Astrocyte of the spinal cord (primary cell): ENCODE results near the gene NACC2.
A peak's percentile ranks its signal among the peaks of the same experiment; 100 is the strongest.

ENCODE experiments used
- DNase-seq: peaks from one replicate; pipeline ENCODE4 v3.0.0; 2011; ENCODE audit warnings: low read depth, low spot score
- H3K4me3 ChIP-seq: 2 replicates; pipeline ENCODE4 v1.5.1; 2011; ENCODE audit warnings: low read depth, mild to moderate bottlenecking, low read length, moderate library complexity
- CTCF ChIP-seq: IDR thresholded peaks from 2 replicates; pipeline ENCODE4 v1.5.1; 2012; ENCODE audit warnings: low read depth, mild to moderate bottlenecking, low read length, inconsistent platforms
- in situ Hi-C: cut with HindIII; loops from 2 replicates; pipeline ENCODE4 v1.10.0; 2017; ENCODE audit warnings: low sequenced_read_pairs

The NACC2 gene

GRCh38 chr9:136052991-136053756, 41.9 kb downstream of the NACC2 start:
- in situ Hi-C loops: no loop called here
- peak; percentile 31 for DNase-seq
- no peak for TF ChIP-seq CTCF
- H3K4me3 ChIP-seq: no peak overlapping the region

GRCh38 chr9:136052472-136052880, 42.6 kb downstream of the NACC2 start:
- DNase-seq: no peak
- no peak for TF ChIP-seq CTCF
- H3K4me3 ChIP-seq: peak overlapping the region; percentile 10
- in situ Hi-C loops: no loop called here

- TF ChIP-seq CTCF: no peak
- peak overlapping the region; percentile 58 for H3K4me3 ChIP-seq
- in situ Hi-C loops: no loop called here
- peak; percentile 97 for DNase-seq
Measured at GRCh38 chr9:136051837-136052471, 43.1 kb downstream of the NACC2 start.

DNA sequence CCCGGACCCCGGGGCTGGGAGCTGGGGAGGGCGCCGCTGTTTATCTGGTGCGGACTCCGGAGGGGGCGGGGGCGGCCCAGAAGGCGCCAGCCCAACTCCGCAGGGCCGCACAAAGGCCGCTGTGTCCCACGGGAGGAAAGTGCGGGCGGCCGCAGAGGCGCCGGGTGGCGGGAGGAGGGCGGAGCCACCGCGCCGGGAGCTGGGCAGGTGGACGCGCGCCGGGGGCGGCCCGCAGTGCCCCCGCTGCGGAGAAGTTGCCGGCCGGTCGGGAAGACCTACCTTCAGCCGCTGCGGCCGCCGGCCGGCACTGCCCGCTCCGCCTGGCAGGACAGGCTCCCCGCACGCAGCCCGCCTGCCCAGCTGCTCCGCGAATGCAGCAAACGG, 43.6 kb downstream of the NACC2 start:
- in situ Hi-C loops: no loop called here
- DNase-seq: no peak
- peak overlapping the region; percentile 58 for H3K4me3 ChIP-seq
- TF ChIP-seq CTCF: no peak

- TF ChIP-seq CTCF: no peak
- DNase-seq: peak; percentile 30
- in situ Hi-C loops: no loop called here
- H3K4me3 ChIP-seq: peak overlapping the region; percentile 58
Measured at GRCh38 chr9:136050701-136051452, 44.2 kb downstream of the NACC2 start.

DNA sequence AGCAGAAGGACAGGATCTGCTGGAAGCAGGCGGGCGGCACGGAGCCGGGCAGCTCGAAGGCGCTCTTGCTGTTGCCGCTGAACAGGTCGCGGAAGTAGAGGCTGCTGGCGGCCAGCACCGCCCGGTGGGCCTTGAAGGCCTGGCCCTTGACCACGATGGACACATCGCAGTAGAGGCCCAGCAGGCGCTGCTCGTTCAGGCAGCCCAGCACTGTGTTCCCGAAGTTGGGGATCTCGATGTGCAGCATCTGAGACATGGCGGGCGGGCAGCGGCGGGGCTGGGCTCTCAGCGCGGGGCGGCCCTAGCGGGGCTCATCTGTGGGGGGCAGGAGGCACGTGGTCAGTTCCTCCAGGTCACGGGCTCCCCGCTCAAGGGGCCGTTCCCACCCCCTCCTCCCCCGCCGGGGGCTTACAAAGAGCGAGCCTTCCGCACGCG, 44.8 kb downstream of the NACC2 start:
- no peak for TF ChIP-seq CTCF

More for the DNA sequence above, 44.8 kb downstream of the NACC2 start:
- in situ Hi-C loops: no loop called here
- peak overlapping the region; percentile 58 for H3K4me3 ChIP-seq
- peak; percentile 32 for DNase-seq
